Hepatic stellate cell (primary cell): Measurements from ENCODE around the gene TNFRSF18.
A peak's percentile ranks its signal among the peaks of the same experiment; 100 is the strongest.

Experiments used
- DNase-seq: peaks from one replicate; pipeline ENCODE4 v3.0.0; 2011; ENCODE audit warnings: low spot score

The TNFRSF18 gene

DNA sequence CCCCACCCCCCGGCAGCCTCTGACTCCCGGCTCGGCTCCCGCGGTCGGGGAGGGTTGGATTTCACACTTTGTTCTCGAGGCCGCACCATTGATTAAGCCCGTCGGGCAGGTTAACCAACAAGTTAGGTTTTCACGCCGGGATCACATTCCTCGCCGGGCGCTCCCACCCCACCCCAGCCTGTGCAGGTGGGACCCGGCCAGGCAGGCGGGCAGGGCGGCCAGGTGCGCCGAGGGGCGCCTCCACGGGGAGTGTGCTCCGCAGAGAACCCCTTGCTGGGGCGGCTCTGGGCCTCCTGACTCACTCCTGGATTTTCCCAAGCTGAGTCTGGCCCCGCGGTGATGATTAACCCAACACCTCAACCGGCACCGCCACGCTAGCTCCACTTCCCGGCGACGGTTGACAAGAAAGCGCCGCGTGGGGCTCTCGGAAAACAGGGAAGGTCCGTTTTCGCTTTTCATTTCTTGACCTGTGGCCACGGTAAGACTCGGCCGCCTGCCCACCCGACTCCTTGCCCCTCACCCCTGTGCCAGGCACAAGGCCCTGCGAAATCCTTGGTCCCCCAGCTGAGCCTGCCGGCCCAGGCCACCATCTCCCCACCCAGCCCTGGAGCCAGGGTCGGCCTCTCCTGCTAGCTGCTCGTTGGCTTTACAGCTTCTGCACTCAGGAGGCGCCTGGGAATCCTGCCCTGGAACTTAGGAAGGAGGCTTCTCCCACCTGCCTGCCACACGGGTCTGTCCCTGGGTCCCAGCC, 41.5 kb downstream of the TNFRSF18 start:
- DNase-seq = no peak

GRCh38 chr1:1164361-1164700, 42.1 kb downstream of the TNFRSF18 start:
- DNase-seq = no peak

GRCh38 chr1:1163538-1164070, 42.8 kb downstream of the TNFRSF18 start:
- DNase-seq = no peak

- no peak for DNase-seq
These were observed 43.5 kb downstream of the TNFRSF18 start for GRCh38 chr1:1162597-1163537.

- DNase-seq = no peak
These were observed 44.7 kb downstream of the TNFRSF18 start for GRCh38 chr1:1161683-1162079.

GRCh38 chr1:1161078-1161682, 45.2 kb downstream of the TNFRSF18 start:
- DNase-seq = no peak

DNA sequence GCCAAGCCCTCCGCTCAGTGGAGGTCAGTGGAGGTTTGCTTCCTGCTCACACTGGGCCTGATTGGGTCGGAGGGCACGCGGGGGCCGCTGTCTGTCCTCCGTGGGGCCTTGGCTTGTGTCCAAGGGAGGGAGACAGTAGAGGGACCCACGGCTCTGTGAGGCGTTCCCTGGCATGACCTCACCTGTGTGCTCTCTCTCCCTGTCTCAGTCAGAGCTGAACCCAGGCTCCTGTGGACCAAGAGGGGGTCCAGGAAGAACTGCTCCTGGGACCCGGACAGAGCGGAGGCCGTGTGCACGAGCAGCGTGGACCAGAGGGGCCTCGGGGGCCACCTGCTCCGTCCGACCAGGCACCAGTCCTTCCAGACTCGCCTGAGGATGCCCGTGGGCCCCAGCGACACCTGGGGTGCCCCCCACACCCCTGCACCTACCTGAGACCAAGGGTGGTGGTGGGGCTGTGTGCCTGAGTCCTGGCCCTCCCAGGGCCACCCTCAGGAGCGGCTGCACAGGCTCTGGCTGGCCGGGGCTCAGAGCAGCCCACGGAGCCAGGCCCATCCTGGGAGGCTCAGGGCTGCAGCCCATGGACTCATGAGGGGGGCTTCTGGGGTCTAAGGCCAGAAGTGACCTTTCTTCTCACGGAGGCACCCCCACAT, 46.0 kb downstream of the TNFRSF18 start:
- no peak for DNase-seq

DNA sequence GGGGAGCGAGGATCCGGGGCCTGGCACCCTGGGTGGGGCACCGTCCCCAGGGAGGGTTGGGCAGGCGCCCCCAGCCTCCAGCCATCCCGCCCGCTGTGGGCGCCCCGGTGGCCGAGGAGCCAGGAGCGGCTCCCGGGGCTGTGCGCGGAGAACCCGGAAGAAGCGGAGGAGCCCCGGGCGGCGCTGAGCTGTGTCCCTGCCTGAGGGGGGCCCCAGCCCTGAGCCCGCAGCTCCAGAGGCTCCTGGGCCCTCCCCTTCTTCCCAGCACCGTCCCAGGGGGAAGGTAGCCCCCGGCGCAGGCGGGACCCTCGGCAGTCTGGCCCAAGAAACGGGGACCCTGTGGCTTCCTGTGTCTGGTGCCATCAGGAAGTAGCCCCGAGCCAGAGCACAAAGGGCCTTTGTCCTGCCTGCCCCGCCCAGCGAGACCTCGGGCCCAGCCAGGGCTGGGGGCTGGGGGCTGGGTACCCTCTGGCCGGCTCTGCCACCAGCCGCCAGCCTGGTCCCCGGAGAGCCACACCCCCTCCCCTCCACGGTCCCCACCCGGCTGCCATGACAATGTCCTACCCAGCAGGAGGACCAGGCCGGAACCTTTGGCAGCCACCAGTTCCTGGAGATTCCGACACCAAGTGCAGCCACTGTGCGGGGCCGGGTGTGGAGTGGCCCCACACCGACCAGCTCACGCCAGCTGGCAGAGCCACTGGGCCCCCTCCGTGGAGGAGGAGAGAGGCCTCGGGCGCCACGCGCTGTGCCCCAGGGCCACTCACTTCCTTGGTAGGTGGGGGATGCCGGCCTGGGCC, 48.3 kb downstream of the TNFRSF18 start:
- peak; percentile 69 for DNase-seq

DNA sequence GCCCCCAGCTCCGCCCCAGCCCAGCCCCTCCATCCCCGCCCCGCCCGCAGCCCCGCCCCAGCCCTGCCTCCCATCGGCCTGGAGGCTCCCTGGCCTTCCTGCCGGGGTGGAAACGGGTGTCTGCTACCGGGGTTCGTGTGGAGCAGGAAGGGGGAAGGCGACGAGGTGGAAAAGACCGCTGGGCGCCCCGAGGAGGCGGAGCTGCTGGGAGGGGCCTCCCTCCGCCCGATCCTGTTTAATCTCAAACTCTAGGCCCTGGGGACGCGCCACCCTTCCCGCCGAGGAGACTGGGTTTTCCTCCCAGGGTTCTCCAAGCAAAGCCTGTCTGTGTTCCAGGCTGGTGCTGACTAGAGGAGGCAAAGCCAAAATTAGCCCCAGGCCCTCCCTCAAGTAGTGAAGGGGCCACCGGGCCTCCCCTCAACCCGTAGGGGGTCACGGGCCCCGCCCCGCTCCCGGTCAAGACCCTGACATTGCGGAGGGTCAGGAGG, 48.9 kb downstream of the TNFRSF18 start:
- DNase-seq = peak; percentile 98

GRCh38 chr1:1157033-1157365, 49.4 kb downstream of the TNFRSF18 start:
- DNase-seq = no peak

DNA sequence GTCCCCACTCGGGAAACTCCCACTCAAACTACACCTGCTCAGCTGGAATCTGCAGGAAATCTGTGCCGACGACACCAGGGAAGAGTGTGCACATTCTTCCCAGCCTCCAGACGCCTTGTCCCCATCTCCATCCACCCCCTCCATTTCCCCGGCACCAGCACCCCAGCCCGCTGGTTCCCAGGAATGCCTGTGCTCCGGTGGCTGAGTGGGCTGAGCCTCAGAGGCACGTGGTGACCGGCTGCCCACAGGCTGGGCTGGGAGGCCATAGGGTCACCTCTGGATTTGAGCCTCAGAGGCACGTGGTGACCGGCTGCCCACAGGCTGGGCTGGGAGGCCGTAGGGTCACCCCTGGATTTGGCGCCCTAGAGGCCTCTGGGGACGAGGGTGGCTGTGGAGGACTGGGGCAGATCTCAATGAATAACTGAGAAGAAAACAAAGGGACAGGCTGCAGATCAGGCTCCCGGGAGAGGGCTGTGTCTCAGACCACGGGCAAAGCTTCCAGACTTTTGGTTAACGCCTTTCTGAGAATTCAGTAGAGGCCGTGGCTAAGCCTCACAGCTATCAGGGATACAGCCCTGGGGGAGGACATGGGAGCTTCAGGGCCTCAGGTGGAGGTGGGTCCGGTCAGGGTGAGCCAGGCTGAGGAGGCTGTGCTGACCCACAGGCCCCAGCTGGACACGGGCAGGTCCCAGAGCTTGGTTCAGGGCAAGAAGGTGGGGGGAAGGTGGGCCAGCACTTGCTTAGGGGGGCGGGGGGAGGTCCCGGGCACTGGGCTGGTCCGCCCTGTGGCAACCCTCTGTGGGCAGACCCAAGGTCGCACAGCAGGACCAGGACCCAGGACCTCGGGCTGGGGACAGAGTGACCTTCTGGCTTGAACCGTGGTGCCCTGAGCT, 50.0 kb downstream of the TNFRSF18 start:
- DNase-seq = no peak

- DNase-seq = no peak
These were observed 51.1 kb downstream of the TNFRSF18 start for GRCh38 chr1:1155258-1155657.

GRCh38 chr1:1153874-1154273, 52.5 kb downstream of the TNFRSF18 start:
- no peak for DNase-seq
